ENCODE measurements around the gene KRT1.

DNA sequence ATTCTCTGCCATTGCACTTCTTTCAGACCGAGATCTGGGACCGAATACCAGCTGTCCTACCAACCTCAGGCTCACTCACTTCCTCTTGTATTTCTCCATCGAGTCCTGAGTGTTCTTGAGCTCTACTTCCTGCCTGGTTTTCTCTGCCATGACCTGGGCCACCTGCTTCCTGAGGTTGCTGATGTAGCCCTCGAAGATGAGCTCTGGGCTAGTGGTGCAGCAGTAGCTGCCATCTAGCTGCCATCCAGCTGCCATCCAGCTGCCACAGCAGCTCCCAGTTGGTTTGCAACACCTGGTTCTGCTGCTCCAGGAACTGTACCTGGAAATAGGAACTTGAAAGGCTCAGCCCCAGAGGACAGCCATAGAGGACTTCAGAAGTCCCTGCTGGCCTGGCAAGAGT lies 46.8 kb downstream of the KRT1 start:
- TF ChIP-seq, protein P1, sequence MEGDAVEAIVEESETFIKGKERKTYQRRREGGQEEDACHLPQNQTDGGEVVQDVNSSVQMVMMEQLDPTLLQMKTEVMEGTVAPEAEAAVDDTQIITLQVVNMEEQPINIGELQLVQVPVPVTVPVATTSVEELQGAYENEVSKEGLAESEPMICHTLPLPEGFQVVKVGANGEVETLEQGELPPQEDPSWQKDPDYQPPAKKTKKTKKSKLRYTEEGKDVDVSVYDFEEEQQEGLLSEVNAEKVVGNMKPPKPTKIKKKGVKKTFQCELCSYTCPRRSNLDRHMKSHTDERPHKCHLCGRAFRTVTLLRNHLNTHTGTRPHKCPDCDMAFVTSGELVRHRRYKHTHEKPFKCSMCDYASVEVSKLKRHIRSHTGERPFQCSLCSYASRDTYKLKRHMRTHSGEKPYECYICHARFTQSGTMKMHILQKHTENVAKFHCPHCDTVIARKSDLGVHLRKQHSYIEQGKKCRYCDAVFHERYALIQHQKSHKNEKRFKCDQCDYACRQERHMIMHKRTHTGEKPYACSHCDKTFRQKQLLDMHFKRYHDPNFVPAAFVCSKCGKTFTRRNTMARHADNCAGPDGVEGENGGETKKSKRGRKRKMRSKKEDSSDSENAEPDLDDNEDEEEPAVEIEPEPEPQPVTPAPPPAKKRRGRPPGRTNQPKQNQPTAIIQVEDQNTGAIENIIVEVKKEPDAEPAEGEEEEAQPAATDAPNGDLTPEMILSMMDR (IDR thresholded peaks at IDR 0.05) = no peak
- TF ChIP-seq POLR2A (IDR thresholded peaks at IDR 0.05) = no peak
